ENCODE data around the gene NTRK2. TPM values are rescaled to one million over a fixed set of nuclear protein-coding genes. Genes with fewer than 3 reads are reported as not detected.

The NTRK2 gene
- total RNA-seq, 6 experiments from 2014 or later: 0.11 to 0.83 (median 0.25) TPM

DNA sequence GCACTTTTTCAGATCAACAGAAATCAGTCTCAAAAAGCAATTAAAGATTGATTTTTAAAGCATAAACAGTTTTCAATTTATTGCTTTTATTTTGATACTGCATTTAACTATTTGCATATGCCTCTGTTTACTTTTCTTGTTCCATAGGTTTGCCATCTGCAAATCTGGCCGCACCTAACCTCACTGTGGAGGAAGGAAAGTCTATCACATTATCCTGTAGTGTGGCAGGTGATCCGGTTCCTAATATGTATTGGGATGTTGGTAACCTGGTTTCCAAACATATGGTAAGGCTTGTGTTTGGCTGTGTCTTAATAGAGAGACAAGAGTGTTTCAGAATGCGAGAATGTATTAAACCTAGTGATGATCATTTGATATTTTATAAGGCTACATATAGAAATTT, 53.9 kb downstream of the NTRK2 start:
- no peaks in the 10 kb centered on the region; the same call in 1 of the 2 replicates for H3K4me1 Mint-ChIP-seq (ENCODE audit: low read depth)
- H3K36me3 Mint-ChIP-seq (ENCODE audit: low read depth): no peaks in the 10 kb centered on the region
- no peak overlapping the region for H3K27ac Mint-ChIP-seq
- H3K9me3 Mint-ChIP-seq: peaks cover 8% of the 10 kb centered on the region
- no peak for DNase-seq
- TF ChIP-seq, protein P1, sequence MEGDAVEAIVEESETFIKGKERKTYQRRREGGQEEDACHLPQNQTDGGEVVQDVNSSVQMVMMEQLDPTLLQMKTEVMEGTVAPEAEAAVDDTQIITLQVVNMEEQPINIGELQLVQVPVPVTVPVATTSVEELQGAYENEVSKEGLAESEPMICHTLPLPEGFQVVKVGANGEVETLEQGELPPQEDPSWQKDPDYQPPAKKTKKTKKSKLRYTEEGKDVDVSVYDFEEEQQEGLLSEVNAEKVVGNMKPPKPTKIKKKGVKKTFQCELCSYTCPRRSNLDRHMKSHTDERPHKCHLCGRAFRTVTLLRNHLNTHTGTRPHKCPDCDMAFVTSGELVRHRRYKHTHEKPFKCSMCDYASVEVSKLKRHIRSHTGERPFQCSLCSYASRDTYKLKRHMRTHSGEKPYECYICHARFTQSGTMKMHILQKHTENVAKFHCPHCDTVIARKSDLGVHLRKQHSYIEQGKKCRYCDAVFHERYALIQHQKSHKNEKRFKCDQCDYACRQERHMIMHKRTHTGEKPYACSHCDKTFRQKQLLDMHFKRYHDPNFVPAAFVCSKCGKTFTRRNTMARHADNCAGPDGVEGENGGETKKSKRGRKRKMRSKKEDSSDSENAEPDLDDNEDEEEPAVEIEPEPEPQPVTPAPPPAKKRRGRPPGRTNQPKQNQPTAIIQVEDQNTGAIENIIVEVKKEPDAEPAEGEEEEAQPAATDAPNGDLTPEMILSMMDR (IDR thresholded peaks at IDR 0.05): no peak
- no peak overlapping the region for H3K4me3 Mint-ChIP-seq
- peaks cover 13% of the 10 kb centered on the region; the same call in 1 of the 2 replicates for H3K27me3 Mint-ChIP-seq (ENCODE audit: insufficient read depth)

DNA sequence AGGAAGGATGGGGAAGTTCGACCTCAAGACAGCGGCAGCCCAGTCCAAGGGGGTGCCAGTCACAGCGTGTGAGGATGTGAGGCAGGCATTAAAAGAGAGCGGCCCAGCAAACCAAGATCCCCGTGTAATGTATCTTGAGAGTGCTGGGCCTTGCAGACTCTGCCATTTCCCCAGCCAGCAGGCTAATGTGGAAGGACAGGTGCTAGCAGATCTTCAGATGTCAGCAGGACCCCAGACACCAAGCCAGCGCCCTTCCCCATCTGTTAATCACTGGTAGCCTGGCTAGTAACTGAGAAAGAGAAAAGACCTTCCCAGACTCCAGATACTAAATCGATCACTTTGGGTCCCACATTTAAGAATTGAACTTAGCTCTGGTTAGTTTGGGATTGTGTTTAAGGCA, 62.2 kb downstream of the NTRK2 start:
- TF ChIP-seq, protein P1 (IDR thresholded peaks at IDR 0.05): no peak
- no peak overlapping the region for H3K27ac Mint-ChIP-seq

DNA sequence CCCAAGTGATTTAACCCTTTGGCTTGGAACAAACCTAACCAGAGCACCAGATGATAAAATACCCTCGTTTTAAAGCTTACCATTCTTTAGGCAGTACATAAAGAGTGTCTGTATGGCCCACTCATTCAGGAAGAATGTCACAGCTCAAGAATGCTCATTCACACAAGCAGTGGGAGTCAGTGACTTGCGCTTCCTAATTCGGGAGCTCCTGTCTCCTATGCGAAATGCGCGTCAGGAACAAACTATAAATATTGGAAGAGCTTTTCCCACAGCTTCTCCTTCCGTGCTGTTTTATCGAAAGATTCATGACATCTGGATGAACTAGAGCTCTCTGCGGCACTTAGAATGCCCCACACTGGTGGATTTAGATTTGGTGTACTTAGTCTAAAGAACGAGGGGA, 66.6 kb downstream of the NTRK2 start:
- no peak for DNase-seq
- Mint-ChIP-seq H3K4me1 (ENCODE audit: low read depth) (no peaks in the 10 kb centered on the region; the same call in 1 of the 2 replicates), H3K36me3 (ENCODE audit: low read depth) (peaks cover 7% of the 10 kb centered on the region; the same call in 1 of the 2 replicates), H3K27me3 (ENCODE audit: insufficient read depth) (peaks cover 7% of the 10 kb centered on the region; the same call in 1 of the 2 replicates), H3K9me3 (peaks cover 14% of the 10 kb centered on the region), H3K27ac (no peak overlapping the region), H3K4me3 (no peak overlapping the region)
- TF ChIP-seq, protein P1 (IDR thresholded peaks at IDR 0.05): no peak

More for the DNA sequence above, 62.2 kb downstream of the NTRK2 start:
- peaks cover 14% of the 10 kb centered on the region for H3K9me3 Mint-ChIP-seq
- H3K27me3 Mint-ChIP-seq (ENCODE audit: insufficient read depth): peaks cover 7% of the 10 kb centered on the region; the same call in 1 of the 2 replicates
- no peaks in the 10 kb centered on the region; the same call in 1 of the 2 replicates for H3K4me1 Mint-ChIP-seq (ENCODE audit: low read depth)
- no peak overlapping the region for H3K4me3 Mint-ChIP-seq
- no peak for DNase-seq
- peaks cover 7% of the 10 kb centered on the region; the same call in 1 of the 2 replicates for H3K36me3 Mint-ChIP-seq (ENCODE audit: low read depth)

DNA sequence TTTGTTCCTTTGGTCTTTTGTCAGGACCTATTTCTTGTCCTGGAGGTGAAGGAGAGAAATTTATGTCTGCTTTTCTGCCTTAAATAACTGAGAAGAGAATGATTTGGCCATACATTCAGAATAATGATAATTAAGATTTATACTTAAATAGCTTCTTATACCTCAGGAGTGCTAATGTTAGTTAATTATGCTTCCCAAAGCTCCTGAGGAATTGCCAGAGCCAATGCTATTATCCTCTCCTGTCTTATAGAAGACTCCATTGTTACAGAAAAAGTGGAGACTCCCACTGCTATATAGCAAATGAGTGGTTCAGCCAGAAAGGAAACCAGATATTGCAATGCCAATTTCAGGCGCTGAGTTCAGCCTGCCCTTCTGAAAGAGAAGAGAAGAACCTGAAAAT, 67.0 kb downstream of the NTRK2 start:
- TF ChIP-seq, protein P1 (IDR thresholded peaks at IDR 0.05): no peak
- no peaks in the 10 kb centered on the region; the same call in 1 of the 2 replicates for H3K4me1 Mint-ChIP-seq (ENCODE audit: low read depth)
- peaks cover 7% of the 10 kb centered on the region; the same call in 1 of the 2 replicates for H3K36me3 Mint-ChIP-seq (ENCODE audit: low read depth)
- H3K9me3 Mint-ChIP-seq: peaks cover 11% of the 10 kb centered on the region
- no peak overlapping the region for H3K4me3 Mint-ChIP-seq
- peaks cover 7% of the 10 kb centered on the region; the same call in 1 of the 2 replicates for H3K27me3 Mint-ChIP-seq (ENCODE audit: insufficient read depth)
- no peak for DNase-seq
- no peak overlapping the region for H3K27ac Mint-ChIP-seq

DNA sequence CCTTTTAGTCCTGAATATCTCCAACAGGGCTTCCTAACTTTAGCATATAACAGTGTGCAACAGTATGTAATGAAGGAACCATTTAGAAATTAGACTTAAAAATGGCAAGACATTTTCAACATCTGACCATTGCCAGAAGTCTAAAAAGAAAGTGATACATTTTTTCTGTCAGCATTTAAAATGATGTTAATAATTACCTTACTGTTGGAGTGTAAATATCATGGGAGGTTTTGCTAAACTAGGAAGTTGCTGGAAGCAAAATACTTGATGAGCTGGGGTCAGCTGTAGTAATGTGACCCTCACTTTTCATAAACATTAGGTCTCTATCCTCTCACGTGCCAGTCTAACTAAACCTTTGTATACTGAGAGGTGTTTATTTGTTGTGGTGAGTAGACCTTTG, 68.8 kb downstream of the NTRK2 start:
- no peaks in the 10 kb centered on the region; the same call in 1 of the 2 replicates for H3K4me1 Mint-ChIP-seq (ENCODE audit: low read depth)
- no peak for DNase-seq
- H3K27me3 Mint-ChIP-seq (ENCODE audit: insufficient read depth): peaks cover 5% of the 10 kb centered on the region
- no peak overlapping the region for H3K4me3 Mint-ChIP-seq
- H3K27ac Mint-ChIP-seq: no peak overlapping the region
- H3K36me3 Mint-ChIP-seq (ENCODE audit: low read depth): peaks cover 7% of the 10 kb centered on the region; the same call in 1 of the 2 replicates
- H3K9me3 Mint-ChIP-seq: peaks cover 9% of the 10 kb centered on the region
- TF ChIP-seq, protein P1 (IDR thresholded peaks at IDR 0.05): no peak

Data from HFFc6 (cell line).